ENCODE measurements around the gene KCNN1. TPM values are rescaled to one million over a fixed set of nuclear protein-coding genes. Genes with fewer than 3 reads are reported as not detected.
A peak's percentile ranks its signal among the peaks of the same experiment; 100 is the strongest.

The KCNN1 gene
- total RNA-seq, 6 experiments from 2014 or later = not detected

DNA sequence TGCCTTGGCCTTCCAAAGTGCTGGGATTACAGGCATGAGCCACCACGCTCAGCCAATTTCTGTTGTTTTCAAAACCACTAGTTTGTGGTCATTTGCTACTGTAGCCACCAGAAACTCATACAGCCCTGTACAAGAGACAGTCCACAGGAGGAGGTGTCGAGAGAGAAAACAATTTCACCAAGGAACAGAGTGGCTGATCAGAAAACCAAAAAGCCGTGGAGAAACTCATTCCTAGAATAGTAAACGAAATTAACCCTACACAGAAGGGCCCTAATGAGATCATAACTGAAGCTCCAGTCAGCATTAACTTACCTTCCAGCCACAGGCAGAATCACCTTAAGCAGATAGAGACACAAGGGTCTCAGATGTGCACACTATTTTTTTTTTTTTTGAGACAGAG lies 37.9 kb upstream of the KCNN1 start:
- Mint-ChIP-seq H3K27ac (no peak overlapping the region), H3K4me3 (no peak overlapping the region), H3K36me3 (ENCODE audit: low read depth) (no peaks in the 10 kb centered on the region), H3K9me3 (no peaks in the 10 kb centered on the region), H3K27me3 (ENCODE audit: insufficient read depth) (peaks cover 10% of the 10 kb centered on the region), H3K4me1 (ENCODE audit: low read depth) (peaks cover 19% of the 10 kb centered on the region)
- no peak for DNase-seq
- TF ChIP-seq, protein P1, sequence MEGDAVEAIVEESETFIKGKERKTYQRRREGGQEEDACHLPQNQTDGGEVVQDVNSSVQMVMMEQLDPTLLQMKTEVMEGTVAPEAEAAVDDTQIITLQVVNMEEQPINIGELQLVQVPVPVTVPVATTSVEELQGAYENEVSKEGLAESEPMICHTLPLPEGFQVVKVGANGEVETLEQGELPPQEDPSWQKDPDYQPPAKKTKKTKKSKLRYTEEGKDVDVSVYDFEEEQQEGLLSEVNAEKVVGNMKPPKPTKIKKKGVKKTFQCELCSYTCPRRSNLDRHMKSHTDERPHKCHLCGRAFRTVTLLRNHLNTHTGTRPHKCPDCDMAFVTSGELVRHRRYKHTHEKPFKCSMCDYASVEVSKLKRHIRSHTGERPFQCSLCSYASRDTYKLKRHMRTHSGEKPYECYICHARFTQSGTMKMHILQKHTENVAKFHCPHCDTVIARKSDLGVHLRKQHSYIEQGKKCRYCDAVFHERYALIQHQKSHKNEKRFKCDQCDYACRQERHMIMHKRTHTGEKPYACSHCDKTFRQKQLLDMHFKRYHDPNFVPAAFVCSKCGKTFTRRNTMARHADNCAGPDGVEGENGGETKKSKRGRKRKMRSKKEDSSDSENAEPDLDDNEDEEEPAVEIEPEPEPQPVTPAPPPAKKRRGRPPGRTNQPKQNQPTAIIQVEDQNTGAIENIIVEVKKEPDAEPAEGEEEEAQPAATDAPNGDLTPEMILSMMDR (IDR thresholded peaks at IDR 0.05) = no peak

DNA sequence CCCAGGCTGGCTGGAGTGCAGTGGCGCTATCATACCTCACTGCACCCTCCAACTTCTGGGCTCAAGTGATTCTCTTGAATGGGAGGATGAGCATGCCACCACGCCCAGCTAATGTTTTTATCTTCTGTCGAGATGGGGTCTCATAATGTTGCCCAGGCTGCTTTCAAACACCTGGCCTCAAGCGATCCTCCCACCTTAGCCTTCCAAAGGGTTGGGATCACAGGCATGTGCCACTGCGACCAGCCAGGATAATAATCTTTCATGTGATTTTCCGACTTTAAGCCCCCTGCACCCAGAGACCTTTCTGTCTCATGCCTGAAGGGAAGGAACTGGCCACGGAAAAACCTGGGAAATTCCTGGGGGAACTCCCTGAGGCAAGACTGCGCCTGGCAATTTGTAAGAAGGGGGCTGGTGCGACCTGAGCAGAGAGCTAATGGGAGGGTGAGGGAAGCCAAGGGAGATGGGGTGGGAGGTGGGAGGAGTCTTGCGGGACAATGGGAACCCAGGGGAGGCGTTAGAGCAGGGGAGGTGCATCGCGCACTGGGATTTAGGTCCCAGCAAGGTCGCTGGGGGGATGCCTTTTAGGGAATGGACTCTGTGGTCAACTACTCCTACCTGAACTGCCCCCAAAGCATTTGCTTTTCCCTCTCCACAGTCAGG lies 35.2 kb upstream of the KCNN1 start:
- Mint-ChIP-seq H3K9me3 (no peaks in the 10 kb centered on the region), H3K27ac (no peak overlapping the region), H3K4me1 (ENCODE audit: low read depth) (peaks cover 19% of the 10 kb centered on the region), H3K4me3 (peak overlapping the region; percentile 95), H3K36me3 (ENCODE audit: low read depth) (no peaks in the 10 kb centered on the region), H3K27me3 (ENCODE audit: insufficient read depth) (peaks cover 6% of the 10 kb centered on the region)
- DNase-seq = no peak
- TF ChIP-seq, protein P1 (IDR thresholded peaks at IDR 0.05) = no peak

DNA sequence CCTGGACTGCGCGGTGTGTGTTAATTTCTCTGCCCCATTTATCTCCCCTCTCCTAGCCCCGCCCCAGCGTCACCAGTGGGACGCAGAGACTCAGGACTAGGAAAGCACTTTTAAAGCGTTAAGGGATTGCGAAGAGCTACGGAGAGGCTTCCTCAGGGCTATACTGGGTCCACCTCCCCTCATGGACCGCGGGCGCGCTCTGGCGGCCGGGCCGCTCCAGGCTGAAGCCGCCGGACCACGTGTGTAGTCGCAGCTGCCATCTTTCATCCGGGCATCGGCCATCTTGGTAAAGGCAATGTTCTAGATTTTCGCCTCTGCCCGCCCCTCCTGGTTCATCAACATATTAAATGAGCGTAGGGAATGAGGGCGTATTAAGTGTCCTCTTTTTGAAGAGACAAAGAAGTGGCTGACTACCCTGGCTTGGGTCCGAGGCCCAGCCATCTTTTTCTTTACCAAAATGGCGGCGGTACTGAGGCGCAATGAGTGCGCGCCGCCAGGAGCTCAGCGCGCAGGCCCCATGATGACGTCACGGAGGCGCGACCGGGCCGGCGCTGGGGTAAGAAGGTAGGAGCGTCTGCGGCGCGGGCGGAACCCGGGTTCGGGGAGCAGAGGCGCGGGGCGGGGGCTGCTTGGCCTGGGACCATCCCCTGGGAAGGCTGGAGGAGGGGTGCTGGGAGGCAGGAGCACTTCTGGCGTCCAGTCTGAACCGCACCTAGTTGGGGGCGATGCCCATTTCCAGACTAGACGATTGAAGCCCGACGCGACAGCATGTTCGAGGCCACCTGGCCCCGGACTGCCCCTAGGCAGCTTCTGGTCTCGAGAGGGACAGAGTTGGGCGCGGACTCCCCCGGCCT lies 34.2 kb upstream of the KCNN1 start, which contains the start of gene CCDC124:
Gene CCDC124 (plus strand): TSS at position 531 of the 854 bp plus-strand sequence. CDS start 3,406 bp downstream, outside the sequence.
- TF ChIP-seq, protein P1 (IDR thresholded peaks at IDR 0.05) = peak; percentile 90
- Mint-ChIP-seq H3K9me3 (no peaks in the 10 kb centered on the region), H3K27me3 (ENCODE audit: insufficient read depth) (peaks cover 4% of the 10 kb centered on the region), H3K27ac (peak within 1 kb of the TSS; percentile 99), H3K36me3 (ENCODE audit: low read depth) (no peaks in the 10 kb centered on the region), H3K4me3 (peak within 1 kb of the TSS; percentile 95), H3K4me1 (ENCODE audit: low read depth) (peaks cover 19% of the 10 kb centered on the region)
- peak; percentile 85 for DNase-seq

DNA sequence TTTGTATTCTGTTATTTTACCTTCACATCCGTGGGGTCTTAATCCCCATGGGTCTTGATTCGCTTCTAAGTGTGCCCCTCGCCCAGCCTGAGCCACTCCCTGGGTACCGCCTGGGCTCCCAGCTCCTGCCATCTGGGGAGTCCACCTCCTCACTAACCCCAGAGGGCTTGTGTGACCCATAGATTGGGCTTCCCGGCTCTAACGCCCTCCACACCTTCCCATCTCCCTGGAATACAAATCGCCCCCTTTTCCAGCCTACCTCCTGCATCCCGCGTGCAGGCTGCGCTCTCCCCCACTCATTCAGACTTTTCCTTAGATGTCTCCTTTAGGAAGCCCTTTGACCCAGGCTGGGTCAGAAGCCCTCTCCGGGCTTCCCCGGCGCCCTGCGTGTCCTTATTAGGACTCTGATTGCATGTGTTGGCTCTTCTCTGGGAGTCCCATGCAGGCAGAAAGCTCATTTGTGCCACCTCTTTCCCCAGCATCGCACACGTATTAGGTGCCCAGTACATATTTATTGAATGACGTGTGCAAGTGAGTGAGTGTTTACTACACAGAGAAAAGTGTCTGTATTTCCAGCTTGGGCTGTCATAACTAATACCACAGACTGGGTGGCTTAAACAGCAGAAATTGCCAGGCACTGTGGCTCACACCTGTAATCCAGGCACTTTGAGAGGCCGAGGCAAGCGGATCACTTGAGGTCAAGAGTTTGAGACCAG lies 33.3 kb upstream of the KCNN1 start:
- no peaks in the 10 kb centered on the region for H3K36me3 Mint-ChIP-seq (ENCODE audit: low read depth)
- TF ChIP-seq, protein P1 (IDR thresholded peaks at IDR 0.05) = no peak
- DNase-seq = peak; percentile 60
- H3K9me3 Mint-ChIP-seq = no peaks in the 10 kb centered on the region
- H3K4me1 Mint-ChIP-seq (ENCODE audit: low read depth) = peaks cover 19% of the 10 kb centered on the region
- peak overlapping the region; percentile 99 for H3K27ac Mint-ChIP-seq
- H3K27me3 Mint-ChIP-seq (ENCODE audit: insufficient read depth) = peaks cover 4% of the 10 kb centered on the region
- H3K4me3 Mint-ChIP-seq = peak overlapping the region; percentile 95

DNA sequence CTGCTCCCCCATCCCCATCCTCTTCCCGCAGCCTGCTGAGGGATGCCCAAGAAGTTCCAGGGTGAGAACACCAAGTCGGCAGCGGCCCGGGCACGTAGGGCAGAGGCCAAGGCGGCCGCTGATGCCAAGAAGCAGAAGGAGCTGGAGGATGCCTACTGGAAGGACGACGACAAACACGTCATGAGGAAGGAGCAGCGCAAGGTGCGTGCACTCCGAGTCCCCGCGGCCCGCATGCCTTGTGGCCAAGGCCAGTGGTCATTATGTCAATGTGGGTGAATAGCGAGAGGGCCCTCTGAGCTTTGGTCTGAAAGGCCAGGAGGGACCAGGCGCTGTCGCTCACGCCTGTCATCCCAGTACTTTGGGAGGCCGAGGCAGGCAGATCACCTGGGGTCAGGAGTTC lies 30.5 kb upstream of the KCNN1 start:
- Mint-ChIP-seq H3K27me3 (ENCODE audit: insufficient read depth) (peaks cover 1% of the 10 kb centered on the region), H3K27ac (no peak overlapping the region), H3K36me3 (ENCODE audit: low read depth) (no peaks in the 10 kb centered on the region), H3K9me3 (no peaks in the 10 kb centered on the region), H3K4me3 (no peak overlapping the region), H3K4me1 (ENCODE audit: low read depth) (peaks cover 19% of the 10 kb centered on the region)
- TF ChIP-seq, protein P1 (IDR thresholded peaks at IDR 0.05) = no peak
- DNase-seq = no peak

Data from HFFc6 (cell line).